HEK293T (cell line): Measurements from ENCODE around the gene CLIP1.
"Not testable (repeated sequence)": the region's sequence is repeated elsewhere in the genome, so short reads cannot be mapped to it uniquely, and the experiment has no call there.

ENCODE experiments used
- CTCF ChIA-PET: fragments of 350-600 bp; formaldehyde crosslinking; extraction: SDS; loops from one replicate; lab custom pipeline; 2021; ENCODE audit warnings: antibody characterized with exemption, inconsistent platforms; lab: Yijun Ruan, JAX
- POLR2A ChIA-PET: fragments of 350-600 bp; formaldehyde crosslinking; extraction: SDS; loops from one replicate; lab custom pipeline; 2020; ENCODE audit warnings: antibody characterized with exemption, inconsistent platforms; lab: Yijun Ruan, JAX
- DNase-seq: peaks from one replicate; pipeline ENCODE4 v3.0.0; 2012; ENCODE audit warnings: mixed read lengths; ENCODE audit errors: extremely low spot score
- ARNT ChIP-seq: fragments of 450-650 bp; IDR thresholded peaks from 2 replicates; pipeline ENCODE4 v1.6.1; 2017; ENCODE audit warnings: mild to moderate bottlenecking
- BHLHE40 ChIP-seq: fragments of 450-650 bp; IDR thresholded peaks from 2 replicates; pipeline ENCODE4 v1.6.1; 2016; ENCODE audit warnings: mild to moderate bottlenecking, moderate library complexity, borderline replicate concordance
- CTBP1 ChIP-seq: fragments of 450-650 bp; IDR thresholded peaks from 2 replicates; pipeline ENCODE4 v1.6.1; 2016; ENCODE audit warnings: borderline replicate concordance
- ELF4 ChIP-seq: fragments of 450-650 bp; IDR thresholded peaks from 2 replicates; pipeline ENCODE4 v1.6.1; 2017; ENCODE audit warnings: antibody characterized with exemption
- FOXA1 ChIP-seq: fragments of 450-650 bp; IDR thresholded peaks from 2 replicates; pipeline ENCODE4 v1.6.1; 2016; ENCODE audit warnings: mild to moderate bottlenecking
- FOXK2 ChIP-seq: fragments of 450-650 bp; IDR thresholded peaks from 2 replicates; pipeline ENCODE4 v1.6.1; 2016; ENCODE audit warnings: mild to moderate bottlenecking
- FOXM1 ChIP-seq: fragments of 450-650 bp; IDR thresholded peaks from 2 replicates; pipeline ENCODE4 v1.6.1; 2017; ENCODE audit warnings: mild to moderate bottlenecking, borderline replicate concordance
- HDGF ChIP-seq: fragments of 450-650 bp; IDR thresholded peaks from 2 replicates; pipeline ENCODE4 v1.6.1; 2017; ENCODE audit warnings: antibody characterized with exemption, borderline replicate concordance
- L3MBTL2 ChIP-seq: fragments of 450-650 bp; conservative IDR thresholded peaks from 2 replicates; pipeline ENCODE4 v1.6.1; 2016; ENCODE audit warnings: mild to moderate bottlenecking
- LEF1 ChIP-seq: fragments of 450-650 bp; IDR thresholded peaks from 2 replicates; pipeline ENCODE4 v1.6.1; 2017; ENCODE audit warnings: mild to moderate bottlenecking, borderline replicate concordance
- NFRKB ChIP-seq: fragments of 450-650 bp; IDR thresholded peaks from 2 replicates; pipeline ENCODE4 v1.6.1; 2016; ENCODE audit warnings: mild to moderate bottlenecking, moderate library complexity
- PKNOX1 ChIP-seq: fragments of 450-650 bp; IDR thresholded peaks from 2 replicates; pipeline ENCODE4 v1.6.1; 2016
- SUZ12 ChIP-seq: fragments of 450-650 bp; IDR thresholded peaks from 2 replicates; pipeline ENCODE4 v1.6.1; 2016; ENCODE audit warnings: mild to moderate bottlenecking
- TARDBP ChIP-seq: fragments of 450-650 bp; IDR thresholded peaks from 2 replicates; pipeline ENCODE4 v1.6.1; 2016
- ZNF384 ChIP-seq: fragments of 450-650 bp; IDR thresholded peaks from 2 replicates; pipeline ENCODE4 v1.6.1; 2016

CLIP1 gene

GRCh38 chr12:122366685-122367475 is 55.6 kb downstream of the CLIP1 start:
- TF ChIP-seq PKNOX1 (no peak), FOXA1 (no peak), HDGF (no peak), CTBP1 (no peak), ARNT (no peak)
- DNase-seq, result no peak
- CTCF ChIA-PET, result no interaction called here
- POLR2A ChIA-PET, result interaction anchor here (0.7 kb wide), 1 partner anchor 33 kb away, joined by 3 read pairs; no protein-coding TSS in a partner anchor

- CTCF ChIA-PET, result interaction anchor here (0.6 kb wide), 1 partner anchor 26 kb away, joined by 3 read pairs; no protein-coding TSS in a partner anchor
Observed at GRCh38 chr12:122365226-122365625, 57.2 kb downstream of the CLIP1 start.

GRCh38 chr12:122363782-122364181 is 58.7 kb downstream of the CLIP1 start:
- no peak for DNase-seq
- no peak for TF ChIP-seq PKNOX1
- CTCF ChIA-PET, result no interaction called here
- POLR2A ChIA-PET, result no interaction called here

More at GRCh38 chr12:122365226-122365625, 57.2 kb downstream of the CLIP1 start:
- DNase-seq, POLR2A ChIA-PET: not testable (repeated sequence)

- no peak for TF ChIP-seq CTBP1
- TF ChIP-seq FOXM1, result no peak
- TF ChIP-seq L3MBTL2, result no peak
- TF ChIP-seq BHLHE40, result no peak
- no peak for TF ChIP-seq TARDBP
- TF ChIP-seq LEF1, result no peak
- no peak for TF ChIP-seq FOXK2
- no peak for TF ChIP-seq PKNOX1
- TF ChIP-seq ZNF384, result no peak
- no peak for TF ChIP-seq SUZ12
- TF ChIP-seq ELF4, result no peak
- no peak for TF ChIP-seq HDGF
- DNase-seq, result no peak
- ChIA-PET POLR2A (no interaction called here), CTCF (no interaction called here)
Observed at GRCh38 chr12:122362755-122363154, 59.7 kb downstream of the CLIP1 start.

GRCh38 chr12:122358403-122358802 is 64.1 kb downstream of the CLIP1 start:
- POLR2A ChIA-PET, DNase-seq, CTCF ChIA-PET: not testable (repeated sequence)

GRCh38 chr12:122357536-122357935 is 64.9 kb downstream of the CLIP1 start:
- POLR2A ChIA-PET, DNase-seq, CTCF ChIA-PET: not testable (repeated sequence)

GRCh38 chr12:122356991-122357390 is 65.5 kb downstream of the CLIP1 start:
- DNase-seq, POLR2A ChIA-PET: not testable (repeated sequence)
- CTCF ChIA-PET, result interaction anchor here (0.6 kb wide), 1 partner anchor 81 kb away, joined by 3 read pairs; no protein-coding TSS in a partner anchor

GRCh38 chr12:122356192-122356635 is 66.3 kb downstream of the CLIP1 start:
- POLR2A ChIA-PET, result no interaction called here
- DNase-seq, result peak; percentile 64
- CTCF ChIA-PET, result interaction anchor here (0.6 to 2.2 kb wide), 6 partner anchors 13 to 80 kb away, joined by 3 to 7 read pairs (median 4); no protein-coding TSS in a partner anchor
- TF ChIP-seq FOXA1 (no peak), LEF1 (no peak), SUZ12 (no peak), CTBP1 (no peak), TARDBP (no peak), L3MBTL2 (no peak), BHLHE40 (no peak), ELF4 (no peak), ZNF384 (no peak), HDGF (no peak), FOXK2 (no peak), FOXM1 (no peak), NFRKB (no peak), PKNOX1 (no peak)
